HEK293 (cell line): ENCODE results near the gene TRIM65.

Source experiments
- BCL11B ChIP-seq: fragments of 450-650 bp; formaldehyde crosslinking; IDR thresholded peaks from 2 replicates; pipeline ENCODE4 v1.5.1; 2016; ENCODE audit warnings: low read depth, missing biosample characterization, missing genetic modification characterization
- REST ChIP-seq: fragments of 450-650 bp; formaldehyde crosslinking; IDR thresholded peaks from 2 replicates; pipeline ENCODE4 v1.5.1; 2016; ENCODE audit warnings: missing biosample characterization, missing genetic modification characterization
- ZNF776 ChIP-seq: fragments of 450-650 bp; formaldehyde crosslinking; IDR thresholded peaks from 2 replicates; pipeline ENCODE4 v1.5.0; 2017; ENCODE audit warnings: missing biosample characterization, missing genetic modification characterization, borderline replicate concordance
- TF ChIP-seq, protein P1 (sequence below): IDR thresholded peaks from 2 replicates; pipeline ENCODE4 v1.6.1; 2011; ENCODE audit warnings: mild to moderate bottlenecking, low read depth, low read length, borderline replicate concordance

GRCh38 chr17:75843577-75844529 lies 52.9 kb downstream of the TRIM65 start, which contains the start of gene UNC13D:
- TF ChIP-seq BCL11B (tag by site-specific recombination) (no peak), ZNF776 (tag by site-specific recombination) (no peak), REST (tag by site-specific recombination) (no peak)
- TF ChIP-seq, protein P1, sequence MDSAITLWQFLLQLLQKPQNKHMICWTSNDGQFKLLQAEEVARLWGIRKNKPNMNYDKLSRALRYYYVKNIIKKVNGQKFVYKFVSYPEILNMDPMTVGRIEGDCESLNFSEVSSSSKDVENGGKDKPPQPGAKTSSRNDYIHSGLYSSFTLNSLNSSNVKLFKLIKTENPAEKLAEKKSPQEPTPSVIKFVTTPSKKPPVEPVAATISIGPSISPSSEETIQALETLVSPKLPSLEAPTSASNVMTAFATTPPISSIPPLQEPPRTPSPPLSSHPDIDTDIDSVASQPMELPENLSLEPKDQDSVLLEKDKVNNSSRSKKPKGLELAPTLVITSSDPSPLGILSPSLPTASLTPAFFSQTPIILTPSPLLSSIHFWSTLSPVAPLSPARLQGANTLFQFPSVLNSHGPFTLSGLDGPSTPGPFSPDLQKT: no peak
